Esophagus muscularis mucosa (tissue), 4 donors: ENCODE measurements around the gene SLC12A8. TPM values are rescaled to one million over a fixed set of nuclear protein-coding genes. Genes with fewer than 3 reads are reported as not detected.
A peak's percentile ranks its signal among the peaks of the same experiment; 100 is the strongest.

Experiments used
- DNase-seq: peaks from one replicate; pipeline ENCODE4 v3.0.0-alpha.2; 2017; ENCODE audit errors: extremely low spot score
- H3K27ac ChIP-seq, 4 donors: fragments of 200-600 bp; sonication (generic); replicated peaks in 1 of 4; 1 replicate in 3 of 4; 2 replicates in 1 of 4; pipeline ENCODE4 v1.5.1; 2016 to 2019; ENCODE audit warnings: mild to moderate bottlenecking in 1 of 4
- H3K27me3 ChIP-seq, 4 donors: fragments of 200-600 bp; sonication (generic); one replicate each; pipeline versions ENCODE4 v1.5.1 to v1.6.0; 2016 to 2019
- H3K36me3 ChIP-seq, 4 donors: fragments of 200-600 bp; sonication (generic); one replicate each; pipeline ENCODE4 v1.5.1; 2016 to 2019
- H3K4me1 ChIP-seq, 4 donors: fragments of 200-600 bp; sonication (generic); one replicate each; pipeline ENCODE4 v1.5.1; 2016 to 2019
- H3K4me3 ChIP-seq, 4 donors: fragments of 200-600 bp; sonication (generic); 1 replicate in 2 of 4; 2 replicates in 2 of 4; pipeline ENCODE4 v1.5.1; 2016 to 2019; ENCODE audit warnings: mild to moderate bottlenecking in 4 of 4, moderate library complexity in 1 of 4
- H3K9me3 ChIP-seq, 4 donors: fragments of 200-600 bp; sonication (generic); 1 replicate in 3 of 4; 2 replicates in 1 of 4; pipeline ENCODE4 v1.5.1; 2016 to 2019
- EP300 ChIP-seq: sonication (generic); formaldehyde crosslinking; IDR thresholded peaks from one replicate; pipeline ENCODE4 v1.6.1; 2017; ENCODE audit warnings: antibody characterized with exemption
- POLR2A ChIP-seq: fragments of 450-650 bp; IDR thresholded peaks from one replicate; pipeline ENCODE4 v1.6.1; 2017; ENCODE audit warnings: antibody characterized with exemption, moderate library complexity, mild to moderate bottlenecking, low read depth
- POLR2AphosphoS5 ChIP-seq, 2 donors: sonication (generic); formaldehyde crosslinking; IDR thresholded peaks; one replicate each; pipeline ENCODE4 v1.6.1; 2017; ENCODE audit warnings: antibody characterized with exemption in 2 of 2
- WGBS: methylation state at CpG from one replicate; pipeline ENCODE4 v1.1.5; 2018; 5-methylcytosine and 5-hydroxymethylcytosine counted together
- intact Hi-C: fragments of 100-400 bp; cut with DNase I; formaldehyde crosslinking; loops from one replicate; pipeline ENCODE4 v1.15.1; 2023
- total RNA-seq, 4 donors: library from RNA; depleted of rRNA; stranded (reverse); fragments of >200 nt; gene quantifications; one replicate each; pipeline versions ENCODE4 v1.1.0 to v1.2.1, GENCODE V29; 2016
- TF ChIP-seq, protein P1 (sequence below), 3 experiments: fragments of 200-600 bp in 2 of 3; fragments of 450-650 bp in 1 of 3; sonication (generic) in 2 of 3; IDR thresholded peaks; one replicate each; pipeline ENCODE4 v1.5.1; 2017 to 2019; ENCODE audit warnings: antibody characterized with exemption in 3 of 3, mild to moderate bottlenecking in 2 of 3, moderate library complexity in 1 of 3

The SLC12A8 gene
- total RNA-seq, 4 donors from 2014 or later: 0.46 to 2.9 (median 1.6) TPM; not detected in 1

DNA sequence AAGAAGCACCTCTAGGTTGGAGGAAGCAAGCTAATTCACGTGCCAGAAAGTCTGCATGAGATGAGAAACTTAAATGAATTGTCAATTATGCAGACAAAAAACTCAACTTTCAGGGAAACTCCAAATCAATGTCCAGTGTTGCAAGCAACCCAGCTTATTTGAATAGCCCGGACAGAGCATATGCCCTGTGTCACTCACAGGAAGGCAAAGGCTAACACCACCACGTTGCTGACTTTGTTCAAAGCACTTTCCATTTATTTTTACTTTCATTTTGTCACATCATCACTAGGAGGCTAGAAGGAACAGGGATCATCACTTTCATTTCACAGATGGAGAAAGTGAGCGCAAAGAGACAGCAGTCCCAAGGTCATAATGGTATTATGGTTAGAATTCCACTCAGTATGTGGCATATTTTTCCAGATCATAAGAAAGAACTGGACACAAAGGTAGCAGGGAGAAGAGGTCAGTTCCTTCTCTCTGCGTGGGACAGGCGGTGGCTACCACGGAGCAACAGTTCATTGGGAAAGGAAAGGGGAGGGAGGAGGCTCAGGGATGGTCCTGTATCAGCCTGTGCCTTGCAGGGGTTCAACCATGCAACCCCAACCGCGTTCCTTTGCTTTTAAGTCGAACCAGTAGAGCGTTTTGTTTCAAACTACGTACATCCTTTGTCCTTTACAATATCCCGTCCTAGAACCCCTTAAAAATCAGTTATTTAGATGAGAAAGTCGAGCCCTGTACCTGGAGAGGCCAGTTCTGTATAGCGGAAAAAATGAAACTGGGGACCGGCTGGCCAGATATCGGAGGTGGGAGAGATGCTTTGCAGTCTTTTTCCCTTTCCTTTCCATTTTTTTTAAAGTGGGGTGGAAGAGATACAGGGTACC, 157.9 kb downstream of the SLC12A8 start:
- Histone ChIP-seq H3K36me3 (no peaks in the 10 kb centered on the region), H3K9me3 (no peaks in the 10 kb centered on the region), H3K4me3 (peak overlapping the region; percentile 80 to 86 (median 84)), H3K27ac (peak overlapping the region; percentile 95 to 96 (median 96)), H3K27me3 (no peaks in the 10 kb centered on the region), H3K4me1 (peaks cover 66 to 73% (median 71%) of the 10 kb centered on the region in 4 donors)
- TF ChIP-seq POLR2AphosphoS5 (IDR thresholded peaks at IDR 0.05) (peak; percentile 69 to 86), POLR2A (peak; percentile 19), EP300 (no peak)
- TF ChIP-seq, protein P1, sequence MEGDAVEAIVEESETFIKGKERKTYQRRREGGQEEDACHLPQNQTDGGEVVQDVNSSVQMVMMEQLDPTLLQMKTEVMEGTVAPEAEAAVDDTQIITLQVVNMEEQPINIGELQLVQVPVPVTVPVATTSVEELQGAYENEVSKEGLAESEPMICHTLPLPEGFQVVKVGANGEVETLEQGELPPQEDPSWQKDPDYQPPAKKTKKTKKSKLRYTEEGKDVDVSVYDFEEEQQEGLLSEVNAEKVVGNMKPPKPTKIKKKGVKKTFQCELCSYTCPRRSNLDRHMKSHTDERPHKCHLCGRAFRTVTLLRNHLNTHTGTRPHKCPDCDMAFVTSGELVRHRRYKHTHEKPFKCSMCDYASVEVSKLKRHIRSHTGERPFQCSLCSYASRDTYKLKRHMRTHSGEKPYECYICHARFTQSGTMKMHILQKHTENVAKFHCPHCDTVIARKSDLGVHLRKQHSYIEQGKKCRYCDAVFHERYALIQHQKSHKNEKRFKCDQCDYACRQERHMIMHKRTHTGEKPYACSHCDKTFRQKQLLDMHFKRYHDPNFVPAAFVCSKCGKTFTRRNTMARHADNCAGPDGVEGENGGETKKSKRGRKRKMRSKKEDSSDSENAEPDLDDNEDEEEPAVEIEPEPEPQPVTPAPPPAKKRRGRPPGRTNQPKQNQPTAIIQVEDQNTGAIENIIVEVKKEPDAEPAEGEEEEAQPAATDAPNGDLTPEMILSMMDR (IDR thresholded peaks at IDR 0.05): peak in 1 of 3 experiments; percentile 27
- under 1% methylated on average over 17 of the region's 17 CpGs for WGBS
- DNase-seq: no peak
- intact Hi-C loops: loop anchor here (10.0 kb wide), 1 partner anchor 320 kb away; the partner anchor contains the start of gene ZNF148

DNA sequence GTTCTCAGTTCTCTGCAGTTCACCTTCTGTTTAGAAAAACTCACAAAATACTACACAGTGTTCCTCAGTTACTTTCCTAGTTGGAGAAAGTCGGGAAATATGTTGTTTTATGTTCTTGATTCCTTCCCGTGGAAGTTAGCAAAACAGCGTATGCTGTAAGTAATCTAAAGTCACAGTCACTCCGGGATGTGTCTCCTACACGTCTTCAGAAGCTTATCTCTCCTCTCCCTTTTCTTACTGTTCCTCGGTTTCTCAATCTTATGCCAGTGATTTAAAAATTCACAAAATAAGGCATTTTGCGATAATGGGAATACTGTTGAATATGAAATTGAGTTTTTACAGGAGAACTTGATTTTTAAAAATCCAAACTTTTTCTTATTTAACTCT, 158.5 kb downstream of the SLC12A8 start:
- Histone ChIP-seq H3K9me3 (no peaks in the 10 kb centered on the region), H3K27me3 (no peaks in the 10 kb centered on the region), H3K27ac (peak overlapping the region; percentile 95 to 96 (median 96)), H3K36me3 (no peaks in the 10 kb centered on the region), H3K4me3 (peak overlapping the region; percentile 80 to 86 (median 84)), H3K4me1 (peaks cover 67 to 76% (median 75%) of the 10 kb centered on the region in 4 donors)
- 41% methylated on average over 7 of the region's 7 CpGs for WGBS
- intact Hi-C loops: loop anchor here (10.0 kb wide), 1 partner anchor 321 kb away; the partner anchor contains the start of gene ZNF148
- DNase-seq: no peak
- TF ChIP-seq POLR2AphosphoS5 (IDR thresholded peaks at IDR 0.05) (no peak), EP300 (no peak), POLR2A (no peak)
- TF ChIP-seq, protein P1 (IDR thresholded peaks at IDR 0.05): no peak

DNA sequence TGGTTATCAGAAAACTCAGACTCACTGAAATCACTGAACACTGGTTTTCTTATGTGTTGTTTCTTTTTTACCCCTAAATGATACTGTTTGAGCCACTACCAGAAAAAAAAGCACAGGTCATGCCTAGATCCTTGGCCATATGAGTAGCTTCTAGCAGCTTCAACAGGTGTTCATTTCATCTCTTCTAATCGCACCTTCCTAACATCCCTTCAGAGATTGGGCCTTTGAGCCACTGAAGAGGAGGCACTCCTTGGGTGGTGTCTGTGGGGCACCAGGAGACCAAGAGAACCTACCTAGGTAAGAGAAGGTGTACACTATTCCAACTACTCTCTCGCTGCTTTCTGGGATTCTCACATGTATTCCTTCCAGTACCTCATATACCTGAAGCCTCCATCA, 159.2 kb downstream of the SLC12A8 start:
- Histone ChIP-seq H3K9me3 (no peaks in the 10 kb centered on the region), H3K4me1 (peaks cover 75 to 84% (median 83%) of the 10 kb centered on the region in 4 donors), H3K36me3 (peaks cover 0 to under 1% (median 0%) of the 10 kb centered on the region in 4 donors), H3K4me3 (peak overlapping the region; percentile 80 to 86 (median 84)), H3K27ac (peak overlapping the region; percentile 95 to 96 (median 96)), H3K27me3 (no peaks in the 10 kb centered on the region)
- WGBS: 100% methylated on average over 2 of the region's 2 CpGs
- TF ChIP-seq, protein P1 (IDR thresholded peaks at IDR 0.05): no peak
- TF ChIP-seq POLR2AphosphoS5 (IDR thresholded peaks at IDR 0.05): no peak
- DNase-seq: no peak
- intact Hi-C loops: loop anchor here (10.0 kb wide), 1 partner anchor 321 kb away; the partner anchor contains the start of gene ZNF148

DNA sequence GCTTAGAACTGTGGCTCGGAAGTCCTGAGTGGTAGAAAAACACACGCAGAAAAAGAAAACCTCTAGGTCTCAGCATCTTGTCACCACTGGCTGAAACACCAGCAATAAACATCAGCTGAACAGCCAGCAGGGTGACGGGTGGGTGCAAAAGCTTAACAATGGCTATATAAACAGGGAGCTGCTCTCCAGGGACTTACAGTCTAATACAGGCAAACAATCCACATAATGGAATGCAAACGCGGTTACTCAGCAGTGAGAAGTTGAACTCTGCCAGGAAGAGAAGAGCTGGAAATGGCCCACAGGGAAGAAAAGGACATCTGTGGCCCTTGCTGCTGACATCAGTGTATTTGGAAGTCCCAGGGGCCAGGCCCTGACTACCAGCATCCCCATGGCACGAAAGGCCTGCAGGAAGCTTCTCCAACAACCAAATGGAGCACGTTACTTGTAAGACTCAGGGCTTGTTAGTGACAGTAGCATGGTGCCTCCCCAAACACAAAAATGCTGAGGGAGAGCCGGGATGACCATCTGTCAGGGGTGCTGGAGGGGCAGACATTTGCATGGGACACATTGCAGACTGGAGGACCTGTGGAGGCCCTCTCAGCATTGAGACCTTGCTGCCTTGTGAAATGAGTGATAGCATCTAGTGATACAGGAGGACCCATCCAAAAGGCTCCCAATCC, 159.8 kb downstream of the SLC12A8 start:
- DNase-seq: no peak
- Histone ChIP-seq H3K9me3 (no peaks in the 10 kb centered on the region), H3K36me3 (peaks cover 0 to 5% (median 0%) of the 10 kb centered on the region in 4 donors), H3K27me3 (no peaks in the 10 kb centered on the region), H3K4me3 (peak overlapping the region; percentile 80 to 86 (median 84)), H3K4me1 (peaks cover 80 to 85% (median 83%) of the 10 kb centered on the region in 4 donors), H3K27ac (peak overlapping the region; percentile 95 to 96 (median 96))
- intact Hi-C loops: loop anchor here (10.0 kb wide), 1 partner anchor 322 kb away; the partner anchor contains the start of gene ZNF148
- TF ChIP-seq POLR2AphosphoS5 (IDR thresholded peaks at IDR 0.05): no peak
- TF ChIP-seq EP300: no peak
- TF ChIP-seq, protein P1 (IDR thresholded peaks at IDR 0.05): no peak
- TF ChIP-seq POLR2A: no peak
- WGBS: 17% methylated on average over 8 of the region's 8 CpGs
